ENCODE data around the gene LTO1.

Gene LTO1

GRCh38 chr11:69644962-69645675 is 30.0 kb downstream of the LTO1 start:
- DNase-seq (ENCODE audit: low read depth in 2 of 2) = no peak

DNA sequence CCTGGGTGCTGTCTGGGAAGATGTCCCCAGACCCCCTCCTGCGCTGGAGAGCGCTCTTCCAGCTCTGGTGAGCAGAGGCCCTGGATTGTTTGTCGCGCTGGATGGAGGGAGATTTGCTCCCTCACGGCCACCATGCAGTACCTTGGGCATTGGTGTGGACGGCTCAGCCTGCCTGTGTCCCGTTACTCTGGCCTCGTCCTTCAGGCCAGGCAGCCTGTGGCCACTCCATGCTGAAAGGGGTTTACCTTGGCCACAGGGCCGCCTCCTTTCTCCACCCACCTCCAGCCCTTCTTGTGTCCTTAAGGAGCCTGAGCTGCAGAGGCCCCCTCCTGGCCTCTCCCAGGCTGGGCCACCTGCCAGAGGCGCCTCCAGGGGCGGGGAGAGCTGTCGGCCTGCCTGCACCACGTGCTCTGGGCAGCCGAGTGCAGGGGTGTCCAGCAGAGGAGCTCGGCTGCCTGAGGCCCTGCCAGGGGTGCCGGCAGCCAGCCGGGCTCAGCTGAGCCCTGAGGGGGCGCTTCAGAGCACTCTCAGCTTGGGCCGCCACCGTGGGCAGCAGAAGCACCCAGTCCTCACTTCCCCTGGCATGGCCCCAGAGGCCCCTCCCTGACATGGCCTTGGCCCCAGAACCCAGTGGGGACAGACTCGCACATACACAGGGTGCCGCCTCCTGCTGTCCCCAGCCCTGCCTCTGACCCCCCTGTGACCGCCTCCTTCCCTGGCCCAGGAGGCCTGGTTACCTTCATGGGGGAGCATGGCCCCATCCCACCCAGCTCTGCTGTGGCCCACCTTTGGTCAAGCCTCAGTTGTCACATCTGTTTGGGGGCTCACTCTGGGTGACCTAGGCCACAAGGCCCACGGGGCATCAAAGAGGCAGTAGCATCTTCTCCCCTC is 30.8 kb downstream of the LTO1 start:
- no peak for DNase-seq (ENCODE audit: low read depth in 2 of 2)

- no peak for DNase-seq (ENCODE audit: low read depth in 2 of 2)
These were observed 31.5 kb downstream of the LTO1 start for GRCh38 chr11:69643646-69644045.

- DNase-seq (ENCODE audit: low read depth in 2 of 2) = peak; percentile 66 to 75
These were observed 32.1 kb downstream of the LTO1 start for GRCh38 chr11:69642913-69643632.

DNA sequence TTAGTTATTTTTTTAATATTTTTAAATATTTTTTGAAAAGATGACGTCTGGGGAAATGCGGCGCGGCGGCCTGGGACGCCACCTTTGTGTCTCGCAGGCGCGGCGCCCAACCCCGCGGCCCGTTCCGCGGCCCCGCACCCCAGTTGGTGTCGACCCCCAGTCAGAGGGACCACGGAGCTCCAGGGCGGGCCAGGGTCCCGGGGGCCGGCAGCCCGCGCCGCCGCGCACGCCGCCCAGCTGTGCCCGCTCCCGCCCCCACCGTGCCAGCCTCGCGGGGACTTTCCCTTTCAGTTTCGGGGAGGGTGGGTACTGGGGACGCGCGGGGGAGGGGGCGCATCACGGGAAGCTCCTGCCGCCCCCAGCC is 32.6 kb downstream of the LTO1 start:
- DNase-seq (ENCODE audit: low read depth in 2 of 2) = no peak

DNA sequence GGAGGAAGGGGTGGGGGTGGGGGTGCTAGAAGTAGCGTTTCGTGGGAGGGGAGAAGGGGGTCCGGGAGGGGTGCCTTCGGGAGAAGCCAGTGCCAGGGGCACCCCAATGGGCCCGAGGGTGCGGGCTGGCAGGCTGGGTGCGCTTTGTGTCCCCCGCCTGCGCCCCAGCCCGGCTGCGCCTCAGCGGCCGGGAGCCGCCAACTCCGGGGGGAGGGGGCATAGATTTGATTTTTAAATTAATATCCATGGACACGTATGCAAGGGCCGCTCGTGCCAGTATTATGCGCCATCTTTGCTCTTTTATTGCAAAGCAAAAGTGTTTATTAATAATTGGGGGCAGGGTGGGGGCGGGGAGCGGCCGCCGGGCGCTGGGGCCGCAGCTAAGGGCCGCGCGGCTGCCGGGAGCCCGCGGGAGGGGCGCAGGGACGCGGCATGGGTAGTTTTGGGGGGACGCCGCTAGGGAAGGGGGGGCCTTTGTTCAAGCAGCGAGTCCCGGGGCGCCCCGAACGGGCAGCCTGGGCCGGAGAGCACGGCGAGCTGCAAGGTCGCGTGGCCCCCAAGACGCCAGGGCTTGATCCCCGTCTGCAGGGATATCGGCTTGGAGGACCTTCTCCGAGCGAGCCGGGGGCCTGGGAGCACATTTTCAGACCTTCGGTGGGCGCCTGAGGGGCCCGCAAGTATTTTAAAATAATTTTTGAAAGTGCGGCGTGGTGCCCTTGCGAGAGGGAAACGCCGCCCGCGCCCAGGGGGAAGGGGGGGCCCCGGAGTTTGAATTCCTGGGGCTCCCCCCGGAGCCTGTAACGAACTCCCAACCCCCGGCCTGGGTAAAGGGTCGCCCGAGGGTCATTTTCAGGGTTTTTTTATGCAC is 33.2 kb downstream of the LTO1 start:
- DNase-seq (ENCODE audit: low read depth in 2 of 2) = no peak

GRCh38 chr11:69640995-69641581 is 34.1 kb downstream of the LTO1 start, which contains the start of gene CCND1:
CCND1 (plus strand) TSS chr11:69641156; CDS start chr11:69641314, 158 bp downstream.
- peak in 1 of 2 donors; percentile 8 for DNase-seq (ENCODE audit: low read depth in 2 of 2)

- no peak for DNase-seq (ENCODE audit: low read depth in 2 of 2)
These were observed 34.7 kb downstream of the LTO1 start for GRCh38 chr11:69640260-69640994.

GRCh38 chr11:69639831-69640230 is 35.3 kb downstream of the LTO1 start:
- DNase-seq (ENCODE audit: low read depth in 2 of 2) = no peak

- DNase-seq (ENCODE audit: low read depth in 2 of 2) = peak in 1 of 2 donors; percentile 11
These were observed 36.0 kb downstream of the LTO1 start for GRCh38 chr11:69638941-69639681.

GRCh38 chr11:69637941-69638871 is 36.9 kb downstream of the LTO1 start:
- no peak for DNase-seq (ENCODE audit: low read depth in 2 of 2)

GRCh38 chr11:69637198-69637940 is 37.8 kb downstream of the LTO1 start:
- DNase-seq (ENCODE audit: low read depth in 2 of 2) = no peak

GRCh38 chr11:69636512-69637197 is 38.5 kb downstream of the LTO1 start:
- DNase-seq (ENCODE audit: low read depth in 2 of 2) = no peak

DNA sequence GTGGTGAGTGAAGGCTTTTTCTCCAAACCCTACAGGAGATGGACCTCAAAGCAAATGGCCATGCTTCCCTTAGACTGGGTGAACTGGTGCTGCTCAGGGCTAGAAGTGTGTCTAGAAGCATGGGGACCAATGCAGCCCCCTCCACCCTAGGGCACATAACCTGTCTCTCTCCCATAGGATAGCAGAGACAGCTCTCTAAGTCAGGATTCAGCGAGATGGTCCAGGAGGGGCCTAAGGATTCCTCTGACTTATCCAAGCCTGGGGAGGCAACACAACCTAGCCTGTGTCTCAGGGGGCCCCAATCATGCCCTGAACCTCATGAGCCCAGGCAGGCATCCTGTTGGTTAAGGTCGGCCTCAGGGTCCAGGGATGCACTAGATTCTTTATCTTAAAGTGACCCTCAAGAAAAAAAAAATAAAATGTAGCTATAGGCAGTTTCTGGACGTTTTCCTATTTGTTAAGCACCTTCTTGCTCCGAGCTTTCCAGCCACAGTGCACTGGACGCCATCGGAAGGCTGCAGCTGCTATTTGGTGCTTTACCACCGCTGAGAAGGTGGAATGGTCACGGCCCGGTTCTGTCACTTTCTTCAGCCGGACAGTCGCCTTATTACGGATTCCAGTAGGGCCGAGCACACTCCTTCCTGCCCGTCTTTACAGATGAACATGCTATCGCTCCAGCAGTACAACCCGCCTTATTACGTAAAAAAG is 39.2 kb downstream of the LTO1 start:
- no peak for DNase-seq (ENCODE audit: low read depth in 2 of 2)

- no peak for DNase-seq (ENCODE audit: low read depth in 2 of 2)
These were observed 40.0 kb downstream of the LTO1 start for GRCh38 chr11:69635195-69635594.

- no peak for DNase-seq (ENCODE audit: low read depth in 2 of 2)
These were observed 40.6 kb downstream of the LTO1 start for GRCh38 chr11:69634590-69634989.

Measured in stimulated activated CD8-positive, alpha-beta memory T cell treated with anti-CD3 and anti-CD28 coated beads, Interleukin-2, amount 100 ng/mL, for 48 hours (primary cell).